Cardiac muscle cell (in vitro differentiated cells and primary cell): ENCODE measurements around the gene RAB40C. TPM values are rescaled to one million over a fixed set of nuclear protein-coding genes. Genes with fewer than 3 reads are reported as not detected.
A peak's percentile ranks its signal among the peaks of the same experiment; 100 is the strongest.

Source experiments
- DNase-seq, 2 donors: peaks; one replicate each; pipeline versions ENCODE4 v3.0.0 to v3.0.0-alpha.2; 2010 to 2017; ENCODE audit warnings: low read depth in 1 of 2, low spot score in 1 of 2
- H3K27ac ChIP-seq: fragments of 200-600 bp; sonication (generic); 2 replicates; pipeline ENCODE4 v1.5.1; 2016
- H3K27me3 ChIP-seq: fragments of 200-600 bp; sonication (generic); 2 replicates; pipeline ENCODE4 v1.6.0; 2016; ENCODE audit warnings: control low read depth
- H3K36me3 ChIP-seq: fragments of 200-600 bp; sonication (generic); 2 replicates; pipeline ENCODE4 v1.5.1; 2016; ENCODE audit warnings: control low read depth
- H3K4me1 ChIP-seq: fragments of 200-600 bp; sonication (generic); 2 replicates; pipeline ENCODE4 v1.8.1; 2017; ENCODE audit warnings: low read depth, mild to moderate bottlenecking, mixed run types
- H3K4me3 ChIP-seq: fragments of 200-600 bp; sonication (generic); 2 replicates; pipeline ENCODE4 v1.5.1; 2016; ENCODE audit warnings: mild to moderate bottlenecking
- H3K9me3 ChIP-seq: fragments of 200-600 bp; sonication (generic); 2 replicates; pipeline ENCODE4 v1.5.1; 2017; ENCODE audit warnings: low read depth, mild to moderate bottlenecking, control low read depth
- CTCF ChIP-seq: IDR thresholded peaks from 2 replicates; pipeline ENCODE4 v1.5.1; 2012; ENCODE audit warnings: low read depth, mild to moderate bottlenecking, low read length
- polyA plus RNA-seq: library from polyadenylated mRNA; unstranded; fragments of >200 nt; fragmentation: Nextera tagmentation; extraction: Ambion mirVana; gene quantifications from 2 replicates; pipeline ENCODE4 v1.2.1, GENCODE V29; 2016
- total RNA-seq: library from RNA; depleted of rRNA; stranded (reverse); fragments of >200 nt; gene quantifications from 2 replicates; pipeline ENCODE4 v1.2.3, GENCODE V29; 2016

RAB40C gene
- total and polyA plus RNA-seq, 2 experiments from 2014 or later, result 30.8 to 45.9 TPM

DNA sequence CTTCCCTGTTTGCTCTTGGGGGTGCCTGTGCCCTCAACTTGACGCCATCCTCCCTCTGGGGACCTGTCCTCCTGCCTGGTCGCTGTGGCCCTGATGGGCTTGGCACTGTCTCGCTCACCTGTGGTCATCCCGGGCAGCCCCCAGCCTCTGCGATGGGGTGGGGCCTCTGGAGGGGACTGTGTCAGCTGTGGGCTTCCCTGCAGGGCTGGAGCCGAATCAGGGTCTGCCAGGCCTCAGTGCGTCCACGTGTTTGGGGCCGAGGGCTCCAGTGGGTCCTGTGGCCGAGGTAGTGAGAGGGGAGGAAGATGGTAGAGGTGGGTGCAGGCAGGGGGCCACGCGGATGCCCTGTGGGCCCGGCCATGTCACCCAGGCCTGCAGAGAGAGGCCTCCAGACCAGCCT, 12.1 kb upstream of the RAB40C start:
- no peaks in the 10 kb centered on the region for H3K4me1 ChIP-seq

DNA sequence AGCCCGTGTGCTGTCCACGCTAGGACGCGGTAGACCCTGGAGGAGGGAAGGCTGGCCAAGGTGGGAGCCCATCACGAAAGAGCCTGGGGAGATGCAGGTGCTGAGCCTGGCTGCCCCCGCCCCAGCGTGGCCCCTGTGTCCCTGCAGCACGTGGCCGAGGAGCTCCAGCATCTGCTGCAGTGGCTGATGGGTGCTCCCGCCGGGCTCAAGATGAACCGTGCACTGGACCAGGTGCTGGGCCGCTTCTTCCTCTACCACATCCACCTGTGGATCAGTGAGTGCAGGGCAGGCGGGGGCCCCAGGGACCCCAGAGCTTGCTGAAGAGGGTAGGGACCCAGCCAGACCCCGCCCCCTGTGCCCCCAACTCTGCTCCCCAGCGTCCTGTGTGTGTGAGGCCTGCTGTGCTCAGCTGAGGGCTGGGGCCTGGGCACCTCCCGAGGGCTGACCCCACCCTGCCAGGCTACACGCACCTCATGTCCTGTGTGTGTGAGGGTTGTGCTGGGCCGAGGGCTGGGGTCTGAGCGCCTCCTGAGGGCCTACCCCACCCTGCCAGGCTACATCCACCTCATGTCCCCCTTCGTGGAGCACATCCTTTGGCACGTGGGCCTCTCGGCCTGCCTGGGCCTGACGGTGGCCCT, 11.5 kb upstream of the RAB40C start:
- DNase-seq, result no peak
- Histone ChIP-seq H3K4me3 (no peak overlapping the region), H3K9me3 (no peaks in the 10 kb centered on the region), H3K36me3 (no peaks in the 10 kb centered on the region), H3K4me1 (peaks cover under 1% of the 10 kb centered on the region), H3K27me3 (no peaks in the 10 kb centered on the region), H3K27ac (no peak overlapping the region)
- TF ChIP-seq CTCF, result no peak

More for the DNA sequence above, 12.1 kb upstream of the RAB40C start:
- Histone ChIP-seq H3K4me3 (no peak overlapping the region), H3K27ac (no peak overlapping the region), H3K27me3 (no peaks in the 10 kb centered on the region), H3K36me3 (no peaks in the 10 kb centered on the region), H3K9me3 (no peaks in the 10 kb centered on the region)
- DNase-seq, result no peak
- TF ChIP-seq CTCF, result no peak

- no peaks in the 10 kb centered on the region for H3K36me3 ChIP-seq
- peak; percentile 92 for TF ChIP-seq CTCF
- H3K27me3 ChIP-seq, result no peaks in the 10 kb centered on the region
- H3K4me3 ChIP-seq, result peak overlapping the region; percentile 14
- DNase-seq, result peak; percentile 86 to 89
- peaks cover 6% of the 10 kb centered on the region for H3K4me1 ChIP-seq
- no peaks in the 10 kb centered on the region for H3K9me3 ChIP-seq
- H3K27ac ChIP-seq, result no peak overlapping the region
Measured at GRCh38 chr16:578870-579405, 10.9 kb upstream of the RAB40C start.

GRCh38 chr16:580141-580945, 9.5 kb upstream of the RAB40C start:
- DNase-seq, result no peak
- H3K4me1 ChIP-seq, result peaks cover 6% of the 10 kb centered on the region
- no peaks in the 10 kb centered on the region for H3K36me3 ChIP-seq
- H3K27ac ChIP-seq, result no peak overlapping the region
- H3K9me3 ChIP-seq, result no peaks in the 10 kb centered on the region
- no peaks in the 10 kb centered on the region for H3K27me3 ChIP-seq
- no peak for TF ChIP-seq CTCF
- no peak overlapping the region for H3K4me3 ChIP-seq

- Histone ChIP-seq H3K4me3 (no peak overlapping the region), H3K36me3 (no peaks in the 10 kb centered on the region), H3K4me1 (peaks cover 6% of the 10 kb centered on the region), H3K27ac (no peak overlapping the region), H3K27me3 (no peaks in the 10 kb centered on the region), H3K9me3 (no peaks in the 10 kb centered on the region)
- TF ChIP-seq CTCF, result no peak
- DNase-seq, result no peak
Measured at GRCh38 chr16:580946-581498, 8.8 kb upstream of the RAB40C start.
